ENCODE results near the gene PSORS1C1.

PSORS1C1 gene

GRCh38 chr6:31083742-31084354 is 30.8 kb upstream of the PSORS1C1 start:
- Histone ChIP-seq H3K27me3 (ENCODE audit: insufficient read depth, poor library complexity, severe bottlenecking) (no peaks in the 10 kb centered on the region), H3K27ac (replicated peaks) (no peak overlapping the region), H3K4me3 (replicated peaks; ENCODE audit: insufficient read depth, low read length) (no peak overlapping the region)
- TF ChIP-seq POLR2AphosphoS5 (IDR thresholded peaks at IDR 0.05; ENCODE audit: low read depth) (no peak), GABPA (IDR thresholded peaks at IDR 0.05; ENCODE audit: low read depth) (no peak), CTCF (IDR thresholded peaks at IDR 0.05; ENCODE audit: insufficient read depth, low read length) (peak; percentile 38), SPI1 (IDR thresholded peaks at IDR 0.05; ENCODE audit: borderline replicate concordance, low read depth) (no peak), REST (IDR thresholded peaks at IDR 0.05; ENCODE audit: insufficient replicate concordance, low read depth) (no peak)
- peak; percentile 40 to 64 for DNase-seq (ENCODE audit: low read depth in 1 of 2, low spot score in 1 of 2)

GRCh38 chr6:31086788-31087440 is 27.7 kb upstream of the PSORS1C1 start:
- H3K27ac ChIP-seq (replicated peaks) = no peak overlapping the region
- H3K4me3 ChIP-seq (replicated peaks; ENCODE audit: insufficient read depth, low read length) = no peak overlapping the region
- H3K27me3 ChIP-seq (ENCODE audit: insufficient read depth, poor library complexity, severe bottlenecking) = no peaks in the 10 kb centered on the region
- no peak for DNase-seq (ENCODE audit: low read depth in 1 of 2, low spot score in 1 of 2)
- TF ChIP-seq SPI1 (IDR thresholded peaks at IDR 0.05; ENCODE audit: borderline replicate concordance, low read depth) = no peak
- no peak for TF ChIP-seq GABPA (IDR thresholded peaks at IDR 0.05; ENCODE audit: low read depth)
- TF ChIP-seq CTCF (IDR thresholded peaks at IDR 0.05; ENCODE audit: insufficient read depth, low read length) = no peak
- TF ChIP-seq POLR2AphosphoS5 (IDR thresholded peaks at IDR 0.05; ENCODE audit: low read depth) = no peak
- no peak for TF ChIP-seq REST (IDR thresholded peaks at IDR 0.05; ENCODE audit: insufficient replicate concordance, low read depth)

- DNase-seq (ENCODE audit: low read depth in 1 of 2, low spot score in 1 of 2) = peak; percentile 52 to 83
- no peak overlapping the region for H3K27ac ChIP-seq (replicated peaks)
Measured at GRCh38 chr6:31087494-31088089, 27.0 kb upstream of the PSORS1C1 start.

More at GRCh38 chr6:31087494-31088089, 27.0 kb upstream of the PSORS1C1 start:
- H3K27me3 ChIP-seq (ENCODE audit: insufficient read depth, poor library complexity, severe bottlenecking) = no peaks in the 10 kb centered on the region
- TF ChIP-seq SPI1 (IDR thresholded peaks at IDR 0.05; ENCODE audit: borderline replicate concordance, low read depth) (no peak), CTCF (IDR thresholded peaks at IDR 0.05; ENCODE audit: insufficient read depth, low read length) (peak; percentile 81)
- no peak overlapping the region for H3K4me3 ChIP-seq (replicated peaks; ENCODE audit: insufficient read depth, low read length)

All from HL-60 (cell line).